ENCODE results near the gene FTH1. TPM values are rescaled to one million over a fixed set of nuclear protein-coding genes. Genes with fewer than 3 reads are reported as not detected.
A peak's percentile ranks its signal among the peaks of the same experiment; 100 is the strongest.
"Not testable (repeated sequence)": the region's sequence is repeated elsewhere in the genome, so short reads cannot be mapped to it uniquely, and the experiment has no call there.

FTH1 gene
- total RNA-seq, 1 donor from 2014 or later, result 938 TPM

GRCh38 chr11:61978703-61979661 lies 11.5 kb upstream of the FTH1 start:
- no peak for ATAC-seq
- peak; percentile 44 for DNase-seq (ENCODE audit: low spot score)

- ATAC-seq (no peak), DNase-seq (ENCODE audit: low spot score) (peak; percentile 44)
These were observed 9.5 kb upstream of the FTH1 start for GRCh38 chr11:61976813-61977475.

GRCh38 chr11:61976420-61976800 lies 9.0 kb upstream of the FTH1 start:
- DNase-seq (ENCODE audit: low spot score) (no peak), ATAC-seq (no peak)

- ATAC-seq (peak; percentile 2), DNase-seq (ENCODE audit: low spot score) (peak; percentile 62)
These were observed 8.4 kb upstream of the FTH1 start for GRCh38 chr11:61975638-61976419.

- ATAC-seq, result peak; percentile 66
- peak; percentile 92 for DNase-seq (ENCODE audit: low spot score)
These were observed 7.6 kb upstream of the FTH1 start for GRCh38 chr11:61974766-61975631.

- DNase-seq (ENCODE audit: low spot score) (no peak), ATAC-seq (no peak)
These were observed 6.2 kb upstream of the FTH1 start for GRCh38 chr11:61973476-61974162.

DNA sequence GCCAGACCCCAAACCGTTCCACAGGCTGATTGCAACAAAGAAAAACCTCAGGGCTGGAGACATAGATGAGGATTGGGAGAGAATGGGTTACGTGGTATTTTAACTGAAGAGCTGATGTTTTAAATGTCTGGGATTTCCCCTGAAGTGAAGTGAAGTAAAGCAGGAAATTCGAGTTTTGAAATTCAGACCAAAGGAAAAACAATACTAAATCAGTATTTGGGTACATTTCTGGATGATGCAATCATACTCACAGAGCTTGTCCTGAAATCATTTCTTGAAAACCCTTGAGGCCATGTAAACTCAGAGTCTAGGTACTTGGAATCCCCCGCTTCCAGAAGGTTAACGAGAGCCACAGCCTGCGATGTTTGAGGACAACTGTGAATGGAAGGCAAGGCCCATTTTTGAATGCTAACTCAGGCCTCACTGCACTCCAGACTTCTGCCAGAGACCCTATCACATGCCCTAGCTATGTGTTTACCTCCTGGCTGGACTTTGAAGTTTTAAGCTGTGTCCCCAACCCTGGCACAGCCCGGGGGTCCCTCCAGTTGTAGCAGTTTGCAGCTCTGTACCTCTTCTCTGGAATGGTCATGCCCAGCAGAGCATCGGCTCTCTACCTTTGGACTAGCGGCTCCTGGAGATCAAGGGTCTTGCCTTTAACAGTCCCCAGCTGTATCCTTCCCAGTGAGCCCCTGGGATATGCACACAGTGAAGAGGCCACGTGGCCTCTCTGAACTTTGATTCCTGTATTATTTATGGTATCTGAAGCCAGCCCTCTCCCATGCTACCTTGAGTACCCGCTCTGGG lies 5.4 kb upstream of the FTH1 start:
- ATAC-seq (peak; percentile 11), DNase-seq (ENCODE audit: low spot score) (peak; percentile 72)

DNA sequence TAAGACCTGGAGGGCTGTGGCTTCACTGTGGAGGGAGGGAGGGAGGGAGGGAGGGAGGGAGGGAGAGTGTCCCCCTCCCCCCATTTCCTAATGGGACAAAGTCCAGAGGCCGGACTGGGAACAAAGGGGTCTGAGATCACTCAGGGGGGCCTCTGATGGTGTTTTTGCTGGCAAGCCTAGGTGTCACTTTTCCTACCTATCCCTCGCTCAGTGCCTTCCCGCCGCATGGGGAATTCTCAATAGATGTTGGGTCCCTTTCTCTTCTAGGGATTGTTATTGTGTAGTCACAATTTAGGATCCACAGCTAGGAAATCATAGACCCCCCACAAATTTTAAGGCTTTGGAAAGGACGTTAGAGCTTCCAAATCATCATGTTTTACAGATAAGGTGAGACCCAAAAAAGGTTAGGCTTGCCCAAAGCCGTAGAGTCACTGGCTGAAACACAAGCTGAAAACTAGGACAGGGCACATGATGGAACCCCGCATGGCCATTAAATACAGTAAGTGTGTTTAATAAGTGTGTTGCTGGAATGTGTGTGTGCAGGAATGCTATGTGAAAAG lies 4.8 kb upstream of the FTH1 start:
- no peak for ATAC-seq
- DNase-seq (ENCODE audit: low spot score), result peak; percentile 44

DNA sequence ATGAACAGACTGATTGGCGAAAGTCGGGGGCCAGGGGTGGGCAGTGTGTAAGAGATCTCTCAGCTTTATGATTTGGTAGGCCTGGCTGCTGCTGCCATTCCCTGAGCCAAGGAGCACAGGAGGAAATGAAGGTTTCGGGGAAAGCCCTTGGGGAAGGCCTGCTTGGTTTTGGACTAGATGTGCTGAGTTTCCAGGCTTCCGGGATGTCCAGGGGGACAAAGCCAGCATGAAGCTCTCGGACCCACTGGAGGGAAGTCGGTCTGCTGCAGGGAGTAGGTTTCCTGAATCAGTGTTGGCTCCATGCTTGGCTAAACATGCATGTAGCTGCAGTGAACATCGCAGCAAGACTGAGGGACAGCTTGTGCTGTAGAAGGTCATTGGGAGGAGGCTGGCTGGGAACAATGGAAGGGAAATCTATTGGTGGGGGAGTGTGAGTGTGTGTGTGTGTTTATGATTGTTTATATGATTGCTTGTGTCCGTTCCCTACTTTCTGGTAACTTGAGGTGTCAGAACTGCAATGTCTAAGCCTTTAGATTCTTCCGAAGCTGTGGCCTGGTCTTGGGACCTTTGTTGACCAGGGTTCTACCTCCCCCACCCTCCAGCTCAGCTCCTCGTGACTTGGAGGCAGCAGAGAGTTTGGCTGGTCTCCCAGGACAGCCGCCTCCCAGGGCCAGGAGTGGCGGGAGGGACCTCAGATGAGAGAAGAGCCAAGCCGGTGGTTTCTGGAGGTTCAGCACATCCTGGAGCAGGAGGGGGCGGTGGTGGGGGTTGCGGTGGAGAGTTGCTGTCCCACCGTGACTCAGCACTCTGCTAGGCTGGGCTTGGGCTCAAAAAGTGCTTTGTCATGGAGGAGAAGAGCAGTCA lies 4.0 kb upstream of the FTH1 start:
- peak; percentile 50 for ATAC-seq
- DNase-seq (ENCODE audit: low spot score), result peak; percentile 98

DNA sequence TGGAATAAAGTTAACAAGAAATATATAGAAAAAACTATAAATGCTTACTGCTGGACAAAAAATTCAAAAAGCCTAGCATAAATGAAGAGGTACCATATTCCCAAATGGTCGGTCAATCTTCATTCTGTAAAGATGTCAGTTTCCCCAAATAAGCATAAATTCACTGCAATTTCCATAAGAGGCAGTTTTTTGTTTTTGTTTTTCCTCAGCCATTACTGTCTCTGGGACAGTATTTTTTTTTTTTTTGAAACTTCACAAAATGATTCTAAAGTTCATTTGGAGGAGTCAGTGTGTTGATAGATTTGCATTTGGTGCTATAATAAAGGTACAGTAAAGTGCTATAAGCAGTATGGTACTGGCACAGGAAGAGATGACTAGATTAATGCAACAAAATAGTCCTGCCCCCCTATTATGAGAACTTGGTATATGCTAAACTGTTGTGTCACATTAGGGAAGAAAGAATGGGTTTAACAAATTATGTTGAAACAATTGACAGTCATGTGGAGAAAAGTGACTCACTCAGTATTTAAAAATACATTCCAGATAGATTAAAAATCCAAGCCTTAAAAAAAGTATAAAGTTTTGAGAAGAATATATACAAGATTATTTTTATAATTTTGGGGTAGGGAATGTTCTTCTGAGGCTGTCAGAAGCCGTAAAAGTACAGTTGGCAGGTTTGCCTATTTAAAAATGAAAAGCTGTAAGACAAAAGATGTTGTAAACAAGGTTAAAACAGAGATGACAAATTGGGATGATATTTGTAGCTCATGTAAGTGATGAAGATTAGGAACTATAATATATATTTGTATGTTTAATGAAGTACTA lies 2.6 kb upstream of the FTH1 start:
- DNase-seq (ENCODE audit: low spot score) (no peak), ATAC-seq (no peak)

DNA sequence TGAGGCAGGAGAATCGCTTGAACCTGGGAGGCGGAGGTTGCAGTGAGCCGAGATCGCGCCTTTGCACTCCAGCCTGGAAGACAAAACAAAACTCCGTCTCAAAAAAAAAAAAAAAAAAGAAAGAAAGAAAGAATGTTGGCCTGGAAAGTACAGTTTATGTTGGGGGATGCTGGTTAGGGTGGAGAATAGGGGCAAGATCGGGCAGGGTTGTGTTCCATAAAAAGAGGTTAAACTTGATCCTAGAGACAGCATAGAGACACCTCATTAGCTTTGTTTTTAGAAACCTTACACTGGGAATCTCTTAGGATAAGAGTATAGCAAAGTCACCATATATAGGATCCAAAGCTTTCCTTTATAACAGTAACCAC lies 1.9 kb upstream of the FTH1 start:
- DNase-seq (ENCODE audit: low spot score), result no peak
- no peak for ATAC-seq

DNA sequence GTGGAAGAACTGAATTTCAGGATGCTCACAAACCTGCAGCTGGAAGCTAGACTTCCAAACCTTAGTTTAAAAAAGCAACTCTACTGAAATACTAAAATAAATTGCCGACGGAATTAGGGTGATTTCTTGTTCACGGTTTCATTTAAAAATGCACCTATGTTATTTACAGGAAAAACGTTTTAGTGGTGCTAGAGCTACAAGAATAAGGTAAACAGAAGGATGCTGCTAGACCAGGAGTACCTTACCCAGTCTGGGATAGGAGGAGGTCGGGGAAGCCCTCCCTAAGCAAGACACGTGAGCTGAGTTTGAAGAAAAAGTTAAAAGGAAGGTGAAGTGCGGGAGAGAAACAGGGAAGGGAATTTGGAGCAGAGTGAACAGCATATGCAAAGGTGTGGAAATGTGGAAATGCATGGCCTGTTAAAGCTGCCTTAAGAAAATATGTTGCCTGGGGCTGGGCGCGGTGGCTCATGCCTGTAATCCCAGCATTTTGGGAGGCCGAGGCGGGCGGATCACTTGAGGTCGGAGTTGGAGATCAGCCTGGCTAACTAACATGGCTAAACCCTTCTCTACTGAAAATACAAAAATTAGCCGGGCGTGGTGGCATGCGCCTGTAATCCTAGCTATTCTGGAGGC lies 1.4 kb upstream of the FTH1 start:
- ATAC-seq (no peak), DNase-seq (ENCODE audit: low spot score) (peak; percentile 43)

DNA sequence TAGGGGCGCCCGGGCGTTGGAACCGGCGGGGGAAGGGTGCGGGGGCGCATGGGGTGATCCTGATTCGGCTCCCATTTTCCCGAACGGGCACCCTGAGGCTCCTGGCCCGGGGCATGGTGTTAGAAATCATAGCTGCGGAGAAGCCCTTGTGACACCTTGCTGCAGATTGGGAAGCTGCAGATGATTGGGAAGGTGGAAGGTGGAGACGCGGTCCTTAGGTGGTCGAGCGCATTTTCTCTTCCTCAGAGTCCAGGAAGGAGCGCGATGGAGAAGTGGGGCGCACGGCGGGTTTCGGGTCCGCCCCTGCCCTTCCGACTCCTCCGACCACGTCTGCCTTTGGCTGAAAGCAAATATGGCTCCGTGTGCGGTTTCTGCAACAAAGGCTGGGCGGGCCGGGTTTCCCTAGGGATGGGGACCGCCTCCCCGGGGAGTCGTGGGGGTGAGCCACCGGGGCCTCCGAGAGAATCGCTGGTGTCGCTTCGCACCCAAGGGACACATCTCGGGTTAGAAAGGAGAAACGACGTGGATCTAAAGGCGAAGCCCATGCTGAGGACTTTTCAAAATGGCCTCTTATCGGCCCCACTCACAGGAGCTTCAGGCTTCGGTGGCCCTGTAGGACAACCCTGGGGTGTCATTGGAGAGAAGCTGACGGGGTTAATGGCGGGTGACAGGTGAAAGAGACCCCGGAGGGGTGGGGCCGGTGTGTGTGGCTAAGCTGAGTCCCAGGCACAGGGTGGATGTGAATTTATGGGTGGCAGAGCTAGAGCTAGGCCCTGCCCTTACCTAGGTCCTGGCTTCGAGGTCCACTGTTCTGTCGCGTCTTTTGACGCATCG lies 707 bp upstream of the FTH1 start:
- DNase-seq (ENCODE audit: low spot score) (peak; percentile 63), ATAC-seq (peak; percentile 2)

- ATAC-seq (no peak), DNase-seq (ENCODE audit: low spot score) (no peak)
These were observed 709 bp downstream of the FTH1 start for GRCh38 chr11:61966734-61967115.

- not testable (repeated sequence) for ATAC-seq
- DNase-seq (ENCODE audit: low spot score), result peak; percentile 72
These were observed 2.7 kb downstream of the FTH1 start for GRCh38 chr11:61964666-61965271.
